Measurements from ENCODE around the gene RAB38. TPM values are rescaled to one million over a fixed set of nuclear protein-coding genes. Genes with fewer than 3 reads are reported as not detected.

Gene RAB38
- total RNA-seq, 1 experiment from 2014 or later, result 0.15 TPM

GRCh38 chr11:88206751-88207150 is 31.5 kb upstream of the RAB38 start:
- Histone ChIP-seq H3K4me1 (ENCODE audit: control insufficient read depth, insufficient read depth, low read length) (no peaks in the 10 kb centered on the region), H3K4me3 (ENCODE audit: low read depth in 2 of 2, low read length in 2 of 2) (no peak overlapping the region), H3K27me3 (ENCODE audit: control insufficient read depth, insufficient read depth, low read length) (no peaks in the 10 kb centered on the region), H3K9me3 (ENCODE audit: control insufficient read depth, insufficient read depth, low read depth, low read length) (no peaks in the 10 kb centered on the region), H3K36me3 (ENCODE audit: control insufficient read depth, insufficient read depth, low read length) (no peaks in the 10 kb centered on the region), H3K27ac (ENCODE audit: low read length) (no peak overlapping the region)
- ATAC-seq (no peak), DNase-seq (ENCODE audit: low read depth, low spot score) (no peak)
- TF ChIP-seq CTCF (IDR thresholded peaks at IDR 0.05), result no peak
- BruUV-seq (replicated peaks), result no TSS peak
- POLR2A ChIA-PET, result no interaction called here
- CTCF ChIA-PET, result no interaction called here
- intact Hi-C loops (cut with micrococcal nuclease; ENCODE audit: unreplicated experiment) (no loop called here), in situ Hi-C loops (cut with HindIII; ENCODE audit: low pct_unique_long_range_greater_than_20kb, low sequenced_read_pairs) (no loop called here)

GRCh38 chr11:88204353-88204752 is 29.1 kb upstream of the RAB38 start:
- Histone ChIP-seq H3K9me3 (ENCODE audit: control insufficient read depth, insufficient read depth, low read depth, low read length) (no peaks in the 10 kb centered on the region), H3K27ac (ENCODE audit: low read length) (no peak overlapping the region), H3K4me3 (ENCODE audit: low read depth in 2 of 2, low read length in 2 of 2) (no peak overlapping the region), H3K36me3 (ENCODE audit: control insufficient read depth, insufficient read depth, low read length) (no peaks in the 10 kb centered on the region), H3K4me1 (ENCODE audit: control insufficient read depth, insufficient read depth, low read length) (no peaks in the 10 kb centered on the region), H3K27me3 (ENCODE audit: control insufficient read depth, insufficient read depth, low read length) (no peaks in the 10 kb centered on the region)
- DNase-seq (ENCODE audit: low read depth, low spot score) (no peak), ATAC-seq (no peak)
- POLR2A ChIA-PET, result no interaction called here
- in situ Hi-C loops (cut with HindIII; ENCODE audit: low pct_unique_long_range_greater_than_20kb, low sequenced_read_pairs) (no loop called here), intact Hi-C loops (cut with micrococcal nuclease; ENCODE audit: unreplicated experiment) (no loop called here)
- TF ChIP-seq REST (IDR thresholded peaks at IDR 0.05; ENCODE audit: insufficient read depth in 1 of 2, low read depth in 2 of 2, low read length in 1 of 2) (no peak), POLR2AphosphoS5 (IDR thresholded peaks at IDR 0.05; ENCODE audit: low read depth, low read length) (no peak), TCF7L2 (IDR thresholded peaks at IDR 0.05; ENCODE audit: low read depth, low read length) (no peak), CTCF (IDR thresholded peaks at IDR 0.05) (no peak), SIN3A (IDR thresholded peaks at IDR 0.05; ENCODE audit: borderline replicate concordance, insufficient read depth, low read depth, low read length) (no peak)
- no TSS peak for BruUV-seq (replicated peaks)
- CTCF ChIA-PET, result no interaction called here

- ATAC-seq (no peak), DNase-seq (ENCODE audit: low read depth, low spot score) (no peak)
- in situ Hi-C loops (cut with HindIII; ENCODE audit: low pct_unique_long_range_greater_than_20kb, low sequenced_read_pairs), result no loop called here
- no TSS peak for BruUV-seq (replicated peaks)
- POLR2A ChIA-PET, result no interaction called here
- no peaks in the 10 kb centered on the region for H3K9me3 ChIP-seq (ENCODE audit: control insufficient read depth, insufficient read depth, low read depth, low read length)
- H3K4me1 ChIP-seq (ENCODE audit: control insufficient read depth, insufficient read depth, low read length), result no peaks in the 10 kb centered on the region
- no peaks in the 10 kb centered on the region for H3K27me3 ChIP-seq (ENCODE audit: control insufficient read depth, insufficient read depth, low read length)
- CTCF ChIA-PET, result no interaction called here
- intact Hi-C loops (cut with micrococcal nuclease; ENCODE audit: unreplicated experiment), result no loop called here
- no peak overlapping the region for H3K4me3 ChIP-seq (ENCODE audit: low read depth in 2 of 2, low read length in 2 of 2)
- H3K36me3 ChIP-seq (ENCODE audit: control insufficient read depth, insufficient read depth, low read length), result no peaks in the 10 kb centered on the region
- TF ChIP-seq CTCF (IDR thresholded peaks at IDR 0.05) (no peak), SIN3A (IDR thresholded peaks at IDR 0.05; ENCODE audit: borderline replicate concordance, insufficient read depth, low read depth, low read length) (no peak), POLR2AphosphoS5 (IDR thresholded peaks at IDR 0.05; ENCODE audit: low read depth, low read length) (no peak), TCF7L2 (IDR thresholded peaks at IDR 0.05; ENCODE audit: low read depth, low read length) (no peak), REST (IDR thresholded peaks at IDR 0.05; ENCODE audit: insufficient read depth in 1 of 2, low read depth in 2 of 2, low read length in 1 of 2) (no peak)
- H3K27ac ChIP-seq (ENCODE audit: low read length), result no peak overlapping the region
Measured at GRCh38 chr11:88203604-88204003, 28.4 kb upstream of the RAB38 start.
